Neural crest cell (in vitro differentiated cells): ENCODE data around the gene DECR2. TPM values are rescaled to one million over a fixed set of nuclear protein-coding genes. Genes with fewer than 3 reads are reported as not detected.

Experiments
- DNase-seq: peaks from one replicate; pipeline ENCODE4 v3.0.0; 2021; ENCODE audit warnings: low read depth, mixed read lengths, low spot score
- H3K27ac Mint-ChIP-seq: one replicate; pipeline ENCODE4 v1.8.0; 2021; ENCODE audit warnings: mild to moderate bottlenecking, mixed read lengths; ENCODE audit not compliant: unreplicated experiment
- H3K27me3 Mint-ChIP-seq: 2 replicates; pipeline ENCODE4 v1.8.0; 2021; ENCODE audit warnings: low read depth, mild to moderate bottlenecking, mixed read lengths
- H3K36me3 Mint-ChIP-seq: 2 replicates; pipeline ENCODE4 v1.8.0; 2021; ENCODE audit warnings: low read depth, mild to moderate bottlenecking, mixed read lengths
- H3K4me1 Mint-ChIP-seq: 2 replicates; pipeline ENCODE4 v1.8.0; 2021; ENCODE audit warnings: mixed read lengths
- H3K4me3 Mint-ChIP-seq: one replicate; pipeline ENCODE4 v1.8.0; 2021; ENCODE audit warnings: mild to moderate bottlenecking, mixed read lengths
- H3K9me3 Mint-ChIP-seq: 2 replicates; pipeline ENCODE4 v1.8.0; 2021; ENCODE audit warnings: mixed read lengths
- total RNA-seq: library from RNA; stranded (reverse); gene quantifications from 2 replicates; pipeline ENCODE4 v1.2.1, GENCODE V29; 2021
- TF ChIP-seq, protein P1 (sequence below): fragments of 200-600 bp; sonication (generic); conservative IDR thresholded peaks from 2 replicates; pipeline ENCODE4 v1.5.0; 2021; ENCODE audit warnings: antibody characterized with exemption, mild to moderate bottlenecking

Gene DECR2
- total RNA-seq, 1 donor from 2014 or later = 22.4 TPM

DNA sequence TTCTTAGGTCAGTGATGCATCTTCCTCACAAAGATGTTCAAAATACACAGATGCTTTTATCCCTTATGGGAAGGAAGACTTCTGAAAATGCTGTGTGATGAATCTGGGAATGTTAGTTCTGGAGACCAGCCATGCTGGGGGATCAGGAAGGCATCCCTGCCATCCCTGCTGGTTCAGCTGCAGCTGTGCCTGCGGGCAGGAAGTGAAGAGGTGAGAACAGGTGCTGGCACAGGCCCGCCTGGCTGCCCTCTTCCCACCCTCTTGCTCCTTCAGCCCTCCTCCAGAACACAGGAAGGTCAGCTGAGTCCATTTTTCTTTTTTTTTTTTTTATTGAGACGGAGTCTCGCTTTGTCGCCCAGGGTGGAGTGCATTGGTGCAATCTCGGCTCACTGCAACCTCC lies 38.9 kb downstream of the DECR2 start:
- Mint-ChIP-seq H3K9me3 (no peaks in the 10 kb centered on the region), H3K27ac (no peak overlapping the region), H3K27me3 (no peaks in the 10 kb centered on the region), H3K36me3 (peaks cover 5% of the 10 kb centered on the region), H3K4me3 (no peak overlapping the region), H3K4me1 (peaks cover 25% of the 10 kb centered on the region)
- DNase-seq = no peak
- TF ChIP-seq, protein P1, sequence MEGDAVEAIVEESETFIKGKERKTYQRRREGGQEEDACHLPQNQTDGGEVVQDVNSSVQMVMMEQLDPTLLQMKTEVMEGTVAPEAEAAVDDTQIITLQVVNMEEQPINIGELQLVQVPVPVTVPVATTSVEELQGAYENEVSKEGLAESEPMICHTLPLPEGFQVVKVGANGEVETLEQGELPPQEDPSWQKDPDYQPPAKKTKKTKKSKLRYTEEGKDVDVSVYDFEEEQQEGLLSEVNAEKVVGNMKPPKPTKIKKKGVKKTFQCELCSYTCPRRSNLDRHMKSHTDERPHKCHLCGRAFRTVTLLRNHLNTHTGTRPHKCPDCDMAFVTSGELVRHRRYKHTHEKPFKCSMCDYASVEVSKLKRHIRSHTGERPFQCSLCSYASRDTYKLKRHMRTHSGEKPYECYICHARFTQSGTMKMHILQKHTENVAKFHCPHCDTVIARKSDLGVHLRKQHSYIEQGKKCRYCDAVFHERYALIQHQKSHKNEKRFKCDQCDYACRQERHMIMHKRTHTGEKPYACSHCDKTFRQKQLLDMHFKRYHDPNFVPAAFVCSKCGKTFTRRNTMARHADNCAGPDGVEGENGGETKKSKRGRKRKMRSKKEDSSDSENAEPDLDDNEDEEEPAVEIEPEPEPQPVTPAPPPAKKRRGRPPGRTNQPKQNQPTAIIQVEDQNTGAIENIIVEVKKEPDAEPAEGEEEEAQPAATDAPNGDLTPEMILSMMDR = no peak

DNA sequence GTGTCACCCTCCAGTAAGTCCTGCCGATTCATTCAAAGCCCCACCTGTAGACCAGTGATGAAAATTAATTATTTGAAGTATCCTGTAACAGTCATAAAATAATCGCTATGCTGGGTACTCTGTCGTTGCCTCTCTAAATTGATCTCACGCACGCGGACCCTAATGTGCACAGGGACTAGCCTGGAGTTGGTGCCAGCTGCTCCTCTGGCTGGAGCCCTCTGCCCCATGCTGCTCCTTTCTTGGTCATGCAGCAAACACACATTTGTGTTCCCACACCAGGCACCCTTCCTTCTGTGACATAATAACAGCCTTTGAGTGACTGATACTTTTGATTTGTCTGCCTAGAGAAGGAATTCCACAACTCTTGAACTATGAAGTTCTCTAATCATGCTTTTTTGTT lies 39.8 kb downstream of the DECR2 start:
- no peak overlapping the region for H3K4me3 Mint-ChIP-seq
- peaks cover 5% of the 10 kb centered on the region for H3K36me3 Mint-ChIP-seq
- no peak overlapping the region for H3K27ac Mint-ChIP-seq

DNA sequence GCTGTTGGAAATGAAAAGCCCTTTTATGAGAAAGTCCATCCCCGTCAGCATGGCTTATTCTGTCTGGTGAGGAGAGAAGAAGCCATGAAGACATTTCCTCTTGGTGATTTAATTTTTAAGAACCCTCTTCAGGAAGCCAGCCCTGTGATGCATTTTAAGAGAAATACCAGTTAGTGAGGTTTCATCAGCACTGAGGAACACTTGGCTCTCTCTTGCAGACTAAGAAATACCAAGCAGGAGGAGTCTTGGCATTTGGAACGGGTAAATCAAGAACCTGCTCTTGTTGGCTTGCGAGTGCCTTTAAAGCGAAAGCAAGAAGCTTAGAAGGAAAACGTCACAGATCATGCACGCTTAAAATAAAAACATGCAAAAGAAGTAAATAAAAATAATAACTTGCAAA lies 41.3 kb downstream of the DECR2 start:
- peaks cover 25% of the 10 kb centered on the region for H3K4me1 Mint-ChIP-seq
- H3K27ac Mint-ChIP-seq = no peak overlapping the region
- H3K4me3 Mint-ChIP-seq = no peak overlapping the region
- TF ChIP-seq, protein P1 = no peak
- no peak for DNase-seq
- no peaks in the 10 kb centered on the region for H3K9me3 Mint-ChIP-seq
- H3K36me3 Mint-ChIP-seq = peaks cover 5% of the 10 kb centered on the region
- no peaks in the 10 kb centered on the region for H3K27me3 Mint-ChIP-seq

More for the DNA sequence above, 39.8 kb downstream of the DECR2 start:
- H3K9me3 Mint-ChIP-seq = no peaks in the 10 kb centered on the region
- DNase-seq = no peak
- H3K27me3 Mint-ChIP-seq = no peaks in the 10 kb centered on the region
- TF ChIP-seq, protein P1 = no peak
- H3K4me1 Mint-ChIP-seq = peaks cover 25% of the 10 kb centered on the region

- DNase-seq = no peak
- Mint-ChIP-seq H3K36me3 (peaks cover 5% of the 10 kb centered on the region), H3K9me3 (no peaks in the 10 kb centered on the region), H3K27me3 (no peaks in the 10 kb centered on the region), H3K4me3 (no peak overlapping the region), H3K27ac (no peak overlapping the region), H3K4me1 (peaks cover 25% of the 10 kb centered on the region)
- TF ChIP-seq, protein P1 = no peak
Measured at GRCh38 chr16:444027-444426, 42.3 kb downstream of the DECR2 start.

GRCh38 chr16:445566-445965 lies 43.9 kb downstream of the DECR2 start:
- DNase-seq = no peak
- peaks cover 2% of the 10 kb centered on the region for H3K36me3 Mint-ChIP-seq
- no peaks in the 10 kb centered on the region for H3K27me3 Mint-ChIP-seq
- H3K27ac Mint-ChIP-seq = no peak overlapping the region
- H3K9me3 Mint-ChIP-seq = no peaks in the 10 kb centered on the region
- no peak overlapping the region for H3K4me3 Mint-ChIP-seq
- TF ChIP-seq, protein P1 = no peak
- peaks cover 26% of the 10 kb centered on the region for H3K4me1 Mint-ChIP-seq

DNA sequence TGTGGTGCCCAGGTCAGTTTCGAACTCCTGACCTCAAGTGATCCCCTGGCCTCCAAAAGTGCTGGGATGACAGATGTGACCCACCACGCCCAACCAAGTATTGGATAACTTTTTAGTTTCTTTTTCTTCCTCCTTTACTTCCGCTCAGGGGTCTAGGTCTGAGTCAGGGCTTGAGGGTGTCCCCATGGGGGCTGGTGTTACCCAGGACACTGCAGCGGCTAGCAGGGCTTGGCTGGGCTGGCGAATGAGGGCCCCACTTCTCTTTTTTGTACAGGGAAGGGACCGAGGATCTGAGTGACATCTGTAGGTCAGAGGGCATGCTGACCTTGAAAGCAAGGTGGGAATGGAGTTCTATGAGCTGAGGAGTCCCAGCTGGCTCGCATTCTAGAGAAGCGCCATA lies 48.7 kb downstream of the DECR2 start:
- H3K36me3 Mint-ChIP-seq = no peaks in the 10 kb centered on the region
- H3K27ac Mint-ChIP-seq = no peak overlapping the region
- no peaks in the 10 kb centered on the region for H3K27me3 Mint-ChIP-seq
- no peak overlapping the region for H3K4me3 Mint-ChIP-seq
- H3K4me1 Mint-ChIP-seq = peaks cover 9% of the 10 kb centered on the region
- H3K9me3 Mint-ChIP-seq = no peaks in the 10 kb centered on the region
- TF ChIP-seq, protein P1 = no peak
- DNase-seq = no peak
